ACC112 (cell line): ENCODE data around the gene IDUA.

Experiments used
- H2AFZ ChIP-seq: fragments of 200-600 bp; sonication (generic); one replicate; pipeline ENCODE4 v1.6.0; 2017; ENCODE audit warnings: antibody characterized with exemption, low read length; ENCODE audit not compliant: unreplicated experiment
- H3K27ac ChIP-seq: fragments of 200-600 bp; sonication (generic); 2 replicates; pipeline ENCODE4 v1.5.1; 2014; ENCODE audit warnings: low read depth, mild to moderate bottlenecking, antibody characterized with exemption, low read length, moderate library complexity
- H3K27me3 ChIP-seq: fragments of 200-600 bp; sonication (generic); 2 replicates; pipeline ENCODE4 v1.6.1; 2014; ENCODE audit warnings: mild to moderate bottlenecking, antibody characterized with exemption, low read length, moderate library complexity, mixed read lengths; ENCODE audit not compliant: insufficient read depth
- H3K36me3 ChIP-seq: fragments of 200-600 bp; sonication (generic); 2 replicates; pipeline ENCODE4 v1.6.1; 2016; ENCODE audit warnings: mild to moderate bottlenecking, antibody characterized with exemption, low read length, moderate library complexity, mixed read lengths; ENCODE audit not compliant: insufficient read depth
- H3K4me1 ChIP-seq: fragments of 200-600 bp; sonication (generic); one replicate; pipeline ENCODE4 v1.6.1; 2016; ENCODE audit warnings: low read length, mixed read lengths; ENCODE audit not compliant: insufficient read depth, unreplicated experiment, control insufficient read depth
- H3K4me3 ChIP-seq: fragments of 200-600 bp; sonication (generic); 2 replicates; pipeline ENCODE4 v1.5.1; 2014; ENCODE audit warnings: mild to moderate bottlenecking, low read depth, low read length
- H3K79me2 ChIP-seq: fragments of 200-600 bp; sonication (generic); one replicate; pipeline ENCODE4 v1.6.0; 2016; ENCODE audit warnings: low read length; ENCODE audit not compliant: control insufficient read depth, unreplicated experiment, insufficient read depth

IDUA gene

GRCh38 chr4:1040344-1041146 is 53.7 kb downstream of the IDUA start:
- Histone ChIP-seq H3K4me3 (no peak overlapping the region), H3K36me3 (no peaks in the 10 kb centered on the region), H3K27me3 (no peaks in the 10 kb centered on the region), H3K79me2 (no peaks in the 10 kb centered on the region), H2AFZ (no peak overlapping the region), H3K4me1 (peaks cover 51% of the 10 kb centered on the region), H3K27ac (0 out of 2 replicates have a peak overlapping the region, but pooled peaks have one; percentile 66)

DNA sequence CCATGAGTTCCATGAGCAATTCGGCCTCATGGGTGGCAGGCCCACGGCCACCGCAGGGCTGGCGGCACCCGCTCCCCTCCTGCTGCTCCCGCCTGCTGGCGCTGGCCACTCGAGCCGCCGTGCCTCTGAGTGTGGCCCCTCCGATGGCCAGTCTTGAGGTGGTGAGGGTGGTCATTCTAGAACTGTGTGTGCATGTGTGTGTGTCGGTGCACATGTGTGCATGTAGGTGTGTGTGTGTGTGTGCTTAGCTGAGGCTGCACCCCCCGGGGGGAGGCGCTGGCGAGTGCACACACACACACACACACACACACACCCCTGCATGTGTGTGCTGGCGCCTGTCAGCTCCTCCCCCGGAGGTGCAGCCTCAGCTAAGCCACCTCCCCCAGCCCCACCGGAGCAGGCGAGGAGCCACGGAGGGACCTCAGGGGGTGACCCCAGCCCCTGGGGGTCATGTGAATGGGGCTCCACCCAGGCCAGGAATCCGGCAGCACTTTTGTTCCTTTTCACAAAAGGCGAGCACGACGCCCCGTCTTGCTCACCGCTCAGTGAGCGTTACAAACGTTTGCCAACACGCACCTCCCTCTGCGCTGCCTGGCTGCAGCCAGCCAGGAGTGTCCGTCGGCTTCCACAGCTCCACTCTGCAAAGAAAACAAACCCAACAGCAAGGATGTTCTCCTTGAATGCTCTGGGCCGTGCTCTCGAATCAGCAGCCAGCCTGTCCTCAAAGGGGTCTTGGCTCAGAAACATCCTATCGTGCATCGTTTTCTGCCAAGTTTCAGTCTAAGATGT is 54.5 kb downstream of the IDUA start:
- H3K4me1 ChIP-seq = peaks cover 51% of the 10 kb centered on the region

GRCh38 chr4:1041936-1042330 is 55.1 kb downstream of the IDUA start:
- no peaks in the 10 kb centered on the region for H3K36me3 ChIP-seq
- H3K27me3 ChIP-seq = no peaks in the 10 kb centered on the region
- H3K27ac ChIP-seq = peak overlapping the region; percentile 66
- no peaks in the 10 kb centered on the region for H3K79me2 ChIP-seq
- H3K4me3 ChIP-seq = peak overlapping the region; percentile 47
- H2AFZ ChIP-seq = no peak overlapping the region
- H3K4me1 ChIP-seq = peaks cover 52% of the 10 kb centered on the region

More for the DNA sequence above, 54.5 kb downstream of the IDUA start:
- H3K27ac ChIP-seq = peak overlapping the region; percentile 66
- peak overlapping the region; percentile 3 for H2AFZ ChIP-seq
- H3K27me3 ChIP-seq = no peaks in the 10 kb centered on the region
- peak overlapping the region; percentile 47 for H3K4me3 ChIP-seq
- H3K36me3 ChIP-seq = no peaks in the 10 kb centered on the region
- no peaks in the 10 kb centered on the region for H3K79me2 ChIP-seq

- H3K79me2 ChIP-seq = no peaks in the 10 kb centered on the region
- H3K27me3 ChIP-seq = no peaks in the 10 kb centered on the region
- H3K4me1 ChIP-seq = peaks cover 58% of the 10 kb centered on the region
- H2AFZ ChIP-seq = no peak overlapping the region
- peak overlapping the region; percentile 66 for H3K27ac ChIP-seq
- no peaks in the 10 kb centered on the region for H3K36me3 ChIP-seq
- no peak overlapping the region for H3K4me3 ChIP-seq
These were observed 55.7 kb downstream of the IDUA start for GRCh38 chr4:1042352-1043055.

GRCh38 chr4:1043162-1043561 is 56.3 kb downstream of the IDUA start:
- H3K27ac ChIP-seq = peak overlapping the region; percentile 31; the same call in 1 of the 2 replicates
- H3K79me2 ChIP-seq = no peaks in the 10 kb centered on the region
- no peaks in the 10 kb centered on the region for H3K36me3 ChIP-seq
- H3K4me1 ChIP-seq = peaks cover 61% of the 10 kb centered on the region
- H2AFZ ChIP-seq = no peak overlapping the region
- peak overlapping the region; percentile 18; the same call in 1 of the 2 replicates for H3K4me3 ChIP-seq
- H3K27me3 ChIP-seq = no peaks in the 10 kb centered on the region

GRCh38 chr4:1043651-1044468 is 57.0 kb downstream of the IDUA start:
- H3K4me3 ChIP-seq = peak overlapping the region; percentile 52
- H3K27me3 ChIP-seq = no peaks in the 10 kb centered on the region
- H3K79me2 ChIP-seq = no peaks in the 10 kb centered on the region
- H3K27ac ChIP-seq = peak overlapping the region; percentile 83
- peak overlapping the region; percentile 27 for H2AFZ ChIP-seq
- peaks cover 61% of the 10 kb centered on the region for H3K4me1 ChIP-seq
- H3K36me3 ChIP-seq = no peaks in the 10 kb centered on the region

GRCh38 chr4:1044469-1045192 is 57.8 kb downstream of the IDUA start:
- Histone ChIP-seq H3K27ac (peak overlapping the region; percentile 83), H3K27me3 (no peaks in the 10 kb centered on the region), H3K4me3 (peak overlapping the region; percentile 52; the same call in 1 of the 2 replicates)

DNA sequence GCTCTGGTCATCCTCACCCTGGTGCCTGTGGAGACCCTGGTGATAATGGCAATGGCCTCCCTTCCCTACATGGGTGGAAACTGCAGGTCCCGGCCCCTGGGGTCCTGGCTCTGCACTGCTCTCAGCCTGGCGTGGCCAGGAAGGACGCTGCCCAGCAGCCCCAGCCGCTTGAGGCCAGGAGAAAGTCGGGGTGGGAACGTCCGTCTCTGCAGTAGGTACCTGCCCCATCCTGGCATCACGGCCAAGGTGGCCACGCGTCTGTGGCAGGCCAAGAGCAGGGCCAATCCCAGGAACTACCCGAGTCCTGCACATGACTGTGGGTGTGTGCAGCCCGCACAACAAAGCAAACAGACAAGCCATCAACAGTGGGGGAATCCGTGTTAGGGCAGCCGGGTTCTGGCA is 58.4 kb downstream of the IDUA start:
- Histone ChIP-seq H3K27me3 (no peaks in the 10 kb centered on the region), H3K36me3 (no peaks in the 10 kb centered on the region), H3K79me2 (no peaks in the 10 kb centered on the region), H3K4me1 (peaks cover 48% of the 10 kb centered on the region), H3K27ac (no peak overlapping the region), H2AFZ (no peak overlapping the region), H3K4me3 (no peak overlapping the region)

More at GRCh38 chr4:1044469-1045192, 57.8 kb downstream of the IDUA start:
- no peak overlapping the region for H2AFZ ChIP-seq
- H3K4me1 ChIP-seq = peaks cover 53% of the 10 kb centered on the region
- H3K79me2 ChIP-seq = no peaks in the 10 kb centered on the region
- H3K36me3 ChIP-seq = no peaks in the 10 kb centered on the region

DNA sequence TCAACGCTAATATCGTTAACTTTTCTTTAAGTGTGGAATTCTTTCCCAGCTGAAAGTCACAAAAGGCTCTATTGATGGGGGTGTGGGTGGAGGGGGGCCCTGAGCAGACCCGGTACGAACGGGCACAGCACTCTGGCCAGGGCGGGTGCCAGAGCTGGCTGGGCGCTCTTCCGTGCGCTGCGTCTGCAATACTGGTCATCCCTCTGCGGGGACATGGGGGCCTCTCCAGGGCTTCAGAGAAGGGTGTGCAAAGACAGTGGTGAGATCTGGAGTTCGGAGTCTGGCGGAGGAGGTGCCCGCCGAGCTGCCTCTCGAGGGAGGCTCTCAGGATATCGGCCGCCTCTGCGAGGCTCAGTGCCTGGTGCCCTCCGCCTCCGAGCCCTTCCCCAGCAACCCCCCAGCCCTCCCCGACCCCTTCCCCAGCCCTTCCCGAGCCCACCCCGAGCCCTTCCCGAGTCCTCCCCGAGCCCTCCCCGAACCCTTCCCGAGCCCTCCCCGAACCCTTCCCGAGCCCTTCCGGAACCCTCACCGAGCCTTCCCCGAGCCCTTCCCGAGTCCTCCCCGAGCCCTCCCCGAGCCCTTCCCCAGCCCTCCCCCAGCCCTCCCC is 58.9 kb downstream of the IDUA start:
- no peak overlapping the region for H2AFZ ChIP-seq
- peaks cover 44% of the 10 kb centered on the region for H3K4me1 ChIP-seq
- no peaks in the 10 kb centered on the region for H3K27me3 ChIP-seq
- no peak overlapping the region for H3K4me3 ChIP-seq
- no peak overlapping the region for H3K27ac ChIP-seq
- no peaks in the 10 kb centered on the region for H3K36me3 ChIP-seq
- H3K79me2 ChIP-seq = no peaks in the 10 kb centered on the region
